Fibroblast of skin of left biceps (primary cell): ENCODE results near the gene ZNF454.

Source experiments
- DNase-seq, 2 experiments: peaks; one replicate each; pipeline ENCODE4 v3.0.0-alpha.2; 2013; ENCODE audit warnings: low read depth in 2 of 2

ZNF454 gene

GRCh38 chr5:178940569-178941360 lies at the start of gene ZNF454:
Gene ZNF454, plus strand, starts transcription at chr5:178941198. Its CDS starts 1,594 bp downstream, at chr5:178942792.
- DNase-seq: peak; percentile 86

GRCh38 chr5:178895615-178896571 lies 45.1 kb upstream of the ZNF454 start, which contains the start of gene ZFP2:
Gene ZFP2, plus strand, starts transcription at chr5:178895913. Its CDS starts 35,401 bp downstream, at chr5:178931314.
- DNase-seq: peak; percentile 4 to 9

GRCh38 chr5:178899289-178899688 lies 41.7 kb upstream of the ZNF454 start:
- no peak for DNase-seq

- DNase-seq: no peak
These were observed 38.1 kb upstream of the ZNF454 start for GRCh38 chr5:178902849-178903248.

GRCh38 chr5:178931846-178932760 lies 8.9 kb upstream of the ZNF454 start:
- no peak for DNase-seq

GRCh38 chr5:178941361-178941760 lies 363 bp downstream of the ZNF454 start:
- DNase-seq: no peak

DNA sequence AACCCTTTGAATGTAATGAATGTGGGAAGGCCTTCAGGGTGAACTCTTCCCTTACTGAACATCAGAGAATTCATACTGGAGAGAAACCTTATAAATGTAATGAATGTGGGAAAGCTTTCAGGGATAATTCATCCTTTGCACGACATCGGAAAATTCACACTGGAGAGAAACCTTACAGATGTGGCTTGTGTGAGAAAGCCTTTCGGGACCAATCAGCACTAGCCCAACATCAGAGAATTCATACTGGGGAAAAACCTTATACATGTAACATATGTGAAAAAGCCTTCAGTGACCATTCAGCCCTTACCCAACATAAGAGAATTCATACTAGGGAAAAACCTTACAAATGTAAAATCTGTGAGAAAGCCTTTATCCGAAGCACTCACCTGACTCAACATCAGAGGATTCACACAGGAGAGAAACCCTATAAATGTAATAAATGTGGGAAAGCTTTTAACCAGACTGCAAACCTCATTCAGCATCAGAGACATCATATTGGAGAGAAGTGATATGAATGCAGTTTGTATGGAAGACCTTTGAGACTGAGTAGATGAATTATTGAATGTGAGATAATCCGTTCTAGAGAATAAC lies 24.6 kb downstream of the ZNF454 start:
- no peak for DNase-seq

GRCh38 chr5:178981381-178981780 lies 40.4 kb downstream of the ZNF454 start:
- no peak for DNase-seq

- DNase-seq: no peak
These were observed 41.9 kb downstream of the ZNF454 start for GRCh38 chr5:178982941-178983340.

- no peak for DNase-seq
These were observed 42.7 kb downstream of the ZNF454 start for GRCh38 chr5:178983728-178984127.

GRCh38 chr5:178984145-178985072 lies 43.4 kb downstream of the ZNF454 start:
- DNase-seq: no peak

- DNase-seq: no peak
These were observed 45.4 kb downstream of the ZNF454 start for GRCh38 chr5:178986326-178986960.

- DNase-seq: no peak
These were observed 47.6 kb downstream of the ZNF454 start for GRCh38 chr5:178988436-178989220.

DNA sequence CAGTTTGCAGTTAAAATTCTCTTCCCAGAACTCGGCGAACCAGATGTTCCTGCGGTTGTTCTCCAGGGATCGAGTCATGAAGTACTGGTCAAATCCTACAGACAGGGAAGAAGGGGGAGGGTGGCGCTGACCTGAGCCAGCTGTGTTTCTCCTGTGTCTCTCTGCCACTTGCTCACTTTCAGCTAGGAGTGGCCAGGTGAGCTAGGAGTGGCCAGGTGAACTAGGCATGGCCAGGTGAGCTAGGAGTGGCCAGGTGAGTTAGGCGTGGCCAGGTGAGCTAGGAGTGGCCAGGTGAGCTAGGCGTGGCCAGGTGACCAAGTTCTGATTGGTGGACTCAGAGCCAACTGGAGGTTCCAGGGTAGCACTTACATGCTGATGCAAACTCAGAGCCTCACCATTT lies 48.3 kb downstream of the ZNF454 start:
- no peak for DNase-seq

DNA sequence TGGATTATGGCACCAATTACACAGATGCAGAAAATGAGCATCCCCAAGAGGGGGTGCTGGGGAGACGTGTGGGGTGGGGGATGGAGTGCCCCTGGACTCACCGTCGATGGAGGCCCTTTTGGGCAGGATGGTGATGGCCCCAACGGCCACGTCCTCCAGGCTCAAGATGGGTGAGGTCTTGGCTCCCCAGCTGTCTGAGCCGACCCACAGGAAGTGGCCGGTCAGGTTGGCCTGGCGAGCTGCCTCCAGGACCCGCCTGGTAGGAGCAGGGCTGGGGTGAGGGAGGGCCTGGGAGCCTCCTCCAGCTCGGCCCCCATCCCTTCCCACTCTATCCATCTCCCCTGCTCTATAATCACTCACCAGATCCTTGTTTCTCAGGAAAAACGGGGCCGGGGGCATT lies 49.5 kb downstream of the ZNF454 start:
- no peak for DNase-seq

GRCh38 chr5:178991190-178992145 lies 50.5 kb downstream of the ZNF454 start:
- no peak for DNase-seq

- DNase-seq: no peak
These were observed 51.4 kb downstream of the ZNF454 start for GRCh38 chr5:178992291-178992895.
